Umbilical cord (tissue), 2 donors: ENCODE measurements around the gene P2RY6. TPM values are rescaled to one million over a fixed set of nuclear protein-coding genes. Genes with fewer than 3 reads are reported as not detected.
A peak's percentile ranks its signal among the peaks of the same experiment; 100 is the strongest.

Experiments used
- DNase-seq: peaks from one replicate; pipeline ENCODE4 v3.0.0-alpha.2; 2015; ENCODE audit warnings: low spot score
- total RNA-seq: library from RNA; depleted of rRNA; stranded (reverse); fragments of >200 nt; gene quantifications from one replicate; pipeline ENCODE4 v1.2.3, GENCODE V29; 2014; ENCODE audit warnings: low replicate concordance; ENCODE audit not compliant: insufficient read depth

P2RY6 gene
- total RNA-seq, 1 donor from 2014 or later: not detected

GRCh38 chr11:73275381-73275750 is 3.2 kb downstream of the P2RY6 start:
- DNase-seq: no peak

- no peak for DNase-seq
These were observed 5.3 kb downstream of the P2RY6 start for GRCh38 chr11:73277467-73277866.

GRCh38 chr11:73280626-73281025 is 8.5 kb downstream of the P2RY6 start:
- DNase-seq: peak; percentile 38

- no peak for DNase-seq
These were observed 9.1 kb downstream of the P2RY6 start for GRCh38 chr11:73281201-73281741.

- DNase-seq: no peak
These were observed 9.9 kb downstream of the P2RY6 start for GRCh38 chr11:73281796-73282660.

- DNase-seq: no peak
These were observed 11.3 kb downstream of the P2RY6 start for GRCh38 chr11:73283276-73284000.

- DNase-seq: no peak
These were observed 12.0 kb downstream of the P2RY6 start for GRCh38 chr11:73284106-73284505.

GRCh38 chr11:73285721-73286120 is 13.6 kb downstream of the P2RY6 start:
- DNase-seq: no peak

- DNase-seq: no peak
These were observed 14.2 kb downstream of the P2RY6 start for GRCh38 chr11:73286240-73286810.

GRCh38 chr11:73287400-73288101 is 15.4 kb downstream of the P2RY6 start:
- no peak for DNase-seq

- DNase-seq: peak; percentile 38
These were observed 16.2 kb downstream of the P2RY6 start for GRCh38 chr11:73288192-73288872.

GRCh38 chr11:73288873-73289707 is 17.0 kb downstream of the P2RY6 start:
- DNase-seq: peak; percentile 84

GRCh38 chr11:73290536-73290935 is 18.4 kb downstream of the P2RY6 start:
- DNase-seq: no peak

GRCh38 chr11:73291196-73291595 is 19.1 kb downstream of the P2RY6 start:
- DNase-seq: no peak

- DNase-seq: no peak
These were observed 19.8 kb downstream of the P2RY6 start for GRCh38 chr11:73291781-73292524.

GRCh38 chr11:73292525-73292894 is 20.4 kb downstream of the P2RY6 start:
- DNase-seq: peak; percentile 71

- no peak for DNase-seq
These were observed 21.3 kb downstream of the P2RY6 start for GRCh38 chr11:73293356-73293936.

- no peak for DNase-seq
These were observed 22.5 kb downstream of the P2RY6 start for GRCh38 chr11:73294604-73295003.
